ENCODE results near the gene UBXN6.

UBXN6 gene

GRCh38 chr19:4457654-4458395 lies at the start of gene UBXN6:
Gene UBXN6, minus strand, starts transcription at chr19:4457794. Its CDS starts 97 bp downstream, at chr19:4457697.
- DNase-seq (ENCODE audit: low spot score): peak; percentile 98

- DNase-seq (ENCODE audit: low spot score): no peak
These were observed 49.5 kb upstream of the UBXN6 start for GRCh38 chr19:4507150-4507452.

DNA sequence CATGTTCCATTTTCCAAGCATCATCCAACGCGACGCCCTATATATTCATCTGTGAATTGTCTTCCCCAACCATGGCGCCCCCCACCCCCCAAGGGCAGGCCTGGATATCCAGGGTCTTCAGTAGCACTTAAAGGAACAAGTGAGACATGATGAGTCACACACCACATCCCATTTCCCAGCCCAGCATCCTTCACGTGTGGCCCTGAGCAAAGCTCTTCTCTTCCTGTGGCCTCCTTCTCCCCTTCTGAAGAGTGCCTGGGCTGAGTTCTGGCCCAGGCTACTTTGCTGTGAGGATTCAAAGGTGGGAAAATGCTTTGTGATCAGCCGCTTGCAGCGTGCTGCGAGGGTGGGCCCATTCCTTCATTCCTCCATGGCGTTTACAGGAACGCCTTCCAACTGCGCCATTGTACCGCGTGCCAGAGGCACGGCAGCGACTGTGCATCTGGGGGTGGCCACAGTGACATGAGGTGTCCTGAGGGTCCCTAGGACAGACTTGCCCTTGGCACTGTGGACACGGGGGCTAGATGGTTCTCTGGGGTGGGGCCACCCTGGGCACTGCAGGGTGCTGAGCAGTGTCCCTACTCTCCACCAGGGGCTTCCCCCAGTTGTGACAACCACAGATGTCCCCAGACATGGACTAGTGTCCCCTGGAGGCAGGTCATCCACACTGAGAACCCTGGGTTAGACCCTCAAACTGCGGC lies 49.0 kb upstream of the UBXN6 start:
- no peak for DNase-seq (ENCODE audit: low spot score)

GRCh38 chr19:4505570-4506448 lies 48.2 kb upstream of the UBXN6 start:
- DNase-seq (ENCODE audit: low spot score): no peak

GRCh38 chr19:4504891-4505569 lies 47.4 kb upstream of the UBXN6 start:
- no peak for DNase-seq (ENCODE audit: low spot score)

- DNase-seq (ENCODE audit: low spot score): no peak
These were observed 46.7 kb upstream of the UBXN6 start for GRCh38 chr19:4504297-4504701.

- no peak for DNase-seq (ENCODE audit: low spot score)
These were observed 46.2 kb upstream of the UBXN6 start for GRCh38 chr19:4503825-4504170.

GRCh38 chr19:4503132-4503824 lies 45.7 kb upstream of the UBXN6 start:
- DNase-seq (ENCODE audit: low spot score): no peak

DNA sequence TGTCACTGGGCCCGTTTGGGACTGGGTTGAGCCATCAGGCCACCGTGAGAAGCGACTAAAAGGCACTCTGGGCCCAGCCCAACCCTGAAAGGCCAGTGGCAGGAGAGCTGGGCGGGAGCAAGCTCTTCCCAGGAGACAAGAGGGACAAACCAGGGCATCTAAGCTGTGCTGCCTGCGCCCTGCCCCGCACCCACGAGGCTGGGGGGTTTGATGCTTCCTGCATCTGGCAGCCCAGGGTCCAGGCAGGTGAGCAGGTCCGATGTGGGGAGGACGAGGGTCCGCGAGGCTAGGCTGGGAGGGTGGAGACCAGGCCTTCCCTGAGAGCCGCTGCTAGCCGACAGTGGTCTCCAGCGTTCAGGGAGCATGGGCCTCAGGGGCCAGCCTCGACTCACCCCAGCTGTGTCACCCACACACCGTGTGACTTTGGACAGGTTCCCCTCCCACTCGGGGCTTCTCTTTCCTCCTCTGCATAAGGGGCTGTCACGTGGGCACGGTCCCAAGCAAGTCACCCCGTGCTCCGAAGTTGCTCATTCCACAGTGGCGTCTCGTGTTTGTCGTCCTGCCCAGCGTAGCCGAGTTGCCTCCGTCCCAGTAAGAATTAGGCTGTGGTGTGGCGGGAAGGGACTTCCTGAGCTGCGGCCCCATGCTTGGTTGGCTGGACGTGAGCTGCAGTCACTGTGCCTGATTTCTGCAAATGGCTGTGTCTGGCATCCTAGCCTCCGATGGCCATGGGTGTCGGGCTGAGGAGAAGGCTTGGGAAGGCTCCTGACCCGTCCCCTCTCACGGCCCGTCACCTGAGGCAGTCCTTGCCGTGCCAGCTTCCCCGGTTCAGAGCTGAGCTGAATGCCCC lies 44.9 kb upstream of the UBXN6 start:
- DNase-seq (ENCODE audit: low spot score): no peak

DNA sequence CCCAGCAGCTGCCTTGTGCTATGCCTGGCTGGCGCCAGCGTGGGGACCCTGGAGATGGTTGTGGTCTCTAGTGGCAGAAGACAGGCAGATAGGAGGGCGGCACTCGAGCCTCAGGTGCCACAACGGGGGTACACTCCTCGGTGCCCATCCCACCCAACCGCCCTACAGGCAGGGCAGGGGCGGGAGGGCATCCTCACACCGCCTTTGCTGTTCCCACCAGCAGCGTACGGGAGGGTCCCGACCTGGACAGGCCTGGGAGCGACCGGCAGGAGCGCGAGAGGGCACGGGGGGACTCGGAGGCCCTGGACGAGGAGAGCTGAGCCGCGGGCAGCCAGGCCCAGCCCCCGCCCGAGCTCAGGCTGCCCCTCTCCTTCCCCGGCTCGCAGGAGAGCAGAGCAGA lies 44.1 kb upstream of the UBXN6 start:
- DNase-seq (ENCODE audit: low spot score): no peak

- DNase-seq (ENCODE audit: low spot score): no peak
These were observed 43.4 kb upstream of the UBXN6 start for GRCh38 chr19:4500841-4501591.

GRCh38 chr19:4499855-4500254 lies 42.3 kb upstream of the UBXN6 start:
- DNase-seq (ENCODE audit: low spot score): no peak

DNA sequence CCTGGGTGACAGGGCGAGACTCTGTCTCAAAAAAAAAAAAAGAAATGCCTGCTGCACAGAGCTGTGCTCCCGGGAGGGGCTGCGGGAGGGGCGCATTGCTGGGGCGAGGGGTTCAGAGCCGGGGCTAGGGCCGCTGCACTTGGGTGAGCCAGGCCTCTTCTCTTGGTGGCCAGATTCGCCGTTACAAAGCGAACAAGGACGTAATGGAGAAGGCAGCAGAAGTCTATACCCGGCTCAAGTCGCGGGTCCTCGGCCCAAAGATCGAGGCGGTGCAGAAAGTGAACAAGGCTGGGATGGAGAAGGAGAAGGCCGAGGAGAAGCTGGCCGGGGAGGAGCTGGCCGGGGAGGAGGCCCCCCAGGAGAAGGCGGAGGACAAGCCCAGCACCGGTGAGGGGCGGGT lies 41.7 kb upstream of the UBXN6 start:
- no peak for DNase-seq (ENCODE audit: low spot score)

DNA sequence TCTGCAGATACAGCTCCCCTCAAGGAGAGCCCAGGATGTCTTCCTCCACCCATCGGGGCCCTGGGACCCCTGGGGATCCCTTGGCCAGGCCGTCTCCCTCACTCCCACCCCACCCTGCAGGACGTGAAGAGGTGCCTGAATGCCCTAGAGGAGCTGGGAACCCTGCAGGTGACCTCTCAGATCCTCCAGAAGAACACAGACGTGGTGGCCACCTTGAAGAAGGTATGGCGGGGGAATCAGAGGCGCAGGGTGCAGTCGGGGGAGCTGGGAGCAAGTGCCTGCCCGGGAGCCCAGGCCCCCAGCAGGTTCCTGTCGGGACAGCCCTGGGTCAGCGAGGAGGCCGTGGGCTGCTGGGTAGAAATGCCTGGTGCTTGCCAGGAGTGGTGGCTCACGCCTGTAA lies 41.1 kb upstream of the UBXN6 start:
- DNase-seq (ENCODE audit: low spot score): no peak

DNA sequence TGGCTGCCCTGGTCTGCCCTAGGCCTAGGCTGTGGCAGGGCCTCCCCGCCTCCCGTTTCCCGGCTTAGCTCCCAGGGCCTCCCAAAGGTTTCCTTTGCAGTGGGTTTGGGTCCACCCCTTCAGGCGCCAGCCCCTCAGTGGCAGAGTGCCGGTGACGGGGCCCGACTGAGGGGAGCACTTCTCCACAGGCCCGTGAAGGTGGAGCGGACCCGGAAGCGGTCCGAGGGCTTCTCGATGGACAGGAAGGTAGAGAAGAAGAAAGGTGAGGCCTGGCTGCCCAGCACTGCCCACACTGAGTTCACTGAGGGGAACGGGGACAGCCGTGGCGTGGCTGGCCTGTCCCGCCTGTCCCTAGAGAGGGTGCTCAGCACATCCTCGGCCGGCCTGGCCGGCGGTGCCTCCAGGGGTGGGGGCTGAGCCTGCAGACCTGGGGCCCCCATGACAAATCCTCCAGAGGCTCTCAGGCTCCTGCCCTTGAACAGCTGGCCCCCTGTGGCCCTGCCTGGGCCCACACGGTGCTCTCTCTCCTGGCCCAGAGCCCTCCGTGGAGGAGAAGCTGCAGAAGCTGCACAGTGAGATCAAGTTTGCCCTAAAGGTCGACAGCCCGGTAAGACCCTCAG lies 40.3 kb upstream of the UBXN6 start:
- no peak for DNase-seq (ENCODE audit: low spot score)

DNA sequence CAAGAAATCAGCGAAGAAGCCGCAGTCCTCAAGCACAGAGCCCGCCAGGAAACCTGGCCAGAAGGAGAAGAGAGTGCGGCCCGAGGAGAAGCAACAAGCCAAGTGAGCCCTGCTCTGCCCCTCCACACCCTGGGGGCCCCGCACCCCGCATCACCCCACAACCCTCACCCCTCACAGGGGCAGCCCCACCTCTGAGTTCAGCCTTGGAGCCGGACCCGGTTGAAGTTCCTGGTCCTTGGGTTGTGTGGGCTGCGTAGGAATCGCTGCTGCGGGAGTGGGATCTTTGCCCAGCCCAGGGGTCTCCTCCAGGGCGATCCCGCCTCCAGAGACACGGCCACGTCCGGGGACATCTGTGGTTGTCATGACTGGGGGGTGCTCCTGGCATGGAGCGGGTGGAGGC lies 38.7 kb upstream of the UBXN6 start:
- DNase-seq (ENCODE audit: low spot score): no peak

GRCh38 chr19:4495471-4495870 lies 37.9 kb upstream of the UBXN6 start:
- no peak for DNase-seq (ENCODE audit: low spot score)

- DNase-seq (ENCODE audit: low spot score): no peak
These were observed 37.1 kb upstream of the UBXN6 start for GRCh38 chr19:4494691-4495064.

DNA sequence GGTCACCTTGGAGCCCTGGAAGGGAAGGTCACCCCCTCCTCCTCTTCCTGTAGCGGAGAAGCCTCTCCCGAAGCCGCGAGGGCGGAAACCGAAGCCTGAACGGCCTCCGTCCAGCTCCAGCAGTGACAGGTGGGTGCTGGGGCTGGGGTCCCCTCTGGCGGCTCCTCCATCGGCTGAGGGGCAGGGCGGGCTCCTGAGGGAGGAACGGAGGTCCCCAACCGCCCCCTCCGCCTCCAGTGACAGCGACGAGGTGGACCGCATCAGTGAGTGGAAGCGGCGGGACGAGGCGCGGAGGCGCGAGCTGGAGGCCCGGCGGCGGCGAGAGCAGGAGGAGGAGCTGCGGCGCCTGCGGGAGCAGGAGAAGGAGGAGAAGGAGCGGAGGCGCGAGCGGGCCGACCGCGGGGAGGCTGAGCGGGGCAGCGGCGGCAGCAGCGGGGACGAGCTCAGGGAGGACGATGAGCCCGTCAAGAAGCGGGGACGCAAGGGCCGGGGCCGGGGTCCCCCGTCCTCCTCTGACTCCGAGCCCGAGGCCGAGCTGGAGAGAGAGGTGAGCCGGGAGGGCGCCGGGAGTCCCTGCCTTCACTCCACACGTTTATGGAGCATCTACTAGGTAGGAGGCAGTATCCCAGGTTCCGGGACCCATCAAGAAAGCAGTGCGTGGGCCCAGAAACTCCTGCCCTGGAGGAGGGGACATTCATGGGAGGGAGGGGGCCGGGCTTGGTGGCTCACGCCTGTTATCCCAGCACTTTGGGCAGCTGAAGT lies 36.5 kb upstream of the UBXN6 start:
- no peak for DNase-seq (ENCODE audit: low spot score)
